GM06990 (cell line): ENCODE measurements around the gene LSR.

Experiments
- DNase-seq: peaks from one replicate; pipeline ENCODE4 v3.0.0-alpha.2; 2011; ENCODE audit not compliant: insufficient read length; ENCODE audit errors: extremely low read depth
- H3K27me3 ChIP-seq: replicated peaks from 2 replicates; pipeline ENCODE4 v1.6.0; 2011; ENCODE audit warnings: low read length; ENCODE audit not compliant: control insufficient read depth, insufficient read depth
- H3K36me3 ChIP-seq: 2 replicates; pipeline ENCODE4 v1.5.1; 2011; ENCODE audit warnings: low read length; ENCODE audit not compliant: control insufficient read depth, insufficient read depth
- H3K4me3 ChIP-seq: replicated peaks from 2 replicates; pipeline ENCODE4 v1.5.1; 2011; ENCODE audit warnings: low read depth, mild to moderate bottlenecking, control low read depth, low read length
- TF ChIP-seq, protein P1 (sequence below): IDR thresholded peaks from 2 replicates; pipeline ENCODE4 v1.5.1; 2011; ENCODE audit warnings: low read length, control low read depth, mild to moderate bottlenecking, inconsistent platforms; ENCODE audit not compliant: insufficient read depth, poor library complexity, severe bottlenecking

The LSR gene

DNA sequence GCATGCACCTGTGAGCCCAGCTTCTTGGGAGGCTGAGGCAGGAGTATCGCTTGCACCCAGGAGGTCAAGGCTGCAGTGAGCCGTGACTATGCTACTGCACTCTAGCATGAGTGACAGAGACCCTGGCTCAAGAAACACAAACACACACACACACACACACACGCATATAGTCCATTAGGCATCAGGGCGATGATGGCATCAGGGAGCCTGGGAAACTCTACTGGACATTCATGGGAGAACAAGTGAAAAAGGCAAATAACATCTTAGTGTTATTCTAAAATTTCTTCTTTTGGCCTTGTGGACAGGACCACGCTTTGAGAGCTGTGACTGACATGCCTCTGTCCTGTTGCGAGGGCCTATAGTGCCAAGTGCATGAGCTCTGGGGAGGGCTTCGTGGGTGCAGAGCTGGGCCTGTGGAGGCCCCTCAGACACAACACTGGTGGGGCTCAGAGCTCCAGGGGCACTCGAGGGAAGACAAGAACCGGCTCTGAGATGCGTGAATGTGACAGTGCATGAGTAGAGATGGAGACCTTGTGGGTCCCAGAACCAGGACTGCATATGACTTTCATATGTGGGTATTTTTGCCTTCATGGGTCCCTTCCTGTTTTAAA lies 12.0 kb downstream of the LSR start:
- Histone ChIP-seq H3K27me3 (no peaks in the 10 kb centered on the region), H3K4me3 (no peak overlapping the region), H3K36me3 (peaks cover 3% of the 10 kb centered on the region)
- no peak for DNase-seq
- TF ChIP-seq, protein P1, sequence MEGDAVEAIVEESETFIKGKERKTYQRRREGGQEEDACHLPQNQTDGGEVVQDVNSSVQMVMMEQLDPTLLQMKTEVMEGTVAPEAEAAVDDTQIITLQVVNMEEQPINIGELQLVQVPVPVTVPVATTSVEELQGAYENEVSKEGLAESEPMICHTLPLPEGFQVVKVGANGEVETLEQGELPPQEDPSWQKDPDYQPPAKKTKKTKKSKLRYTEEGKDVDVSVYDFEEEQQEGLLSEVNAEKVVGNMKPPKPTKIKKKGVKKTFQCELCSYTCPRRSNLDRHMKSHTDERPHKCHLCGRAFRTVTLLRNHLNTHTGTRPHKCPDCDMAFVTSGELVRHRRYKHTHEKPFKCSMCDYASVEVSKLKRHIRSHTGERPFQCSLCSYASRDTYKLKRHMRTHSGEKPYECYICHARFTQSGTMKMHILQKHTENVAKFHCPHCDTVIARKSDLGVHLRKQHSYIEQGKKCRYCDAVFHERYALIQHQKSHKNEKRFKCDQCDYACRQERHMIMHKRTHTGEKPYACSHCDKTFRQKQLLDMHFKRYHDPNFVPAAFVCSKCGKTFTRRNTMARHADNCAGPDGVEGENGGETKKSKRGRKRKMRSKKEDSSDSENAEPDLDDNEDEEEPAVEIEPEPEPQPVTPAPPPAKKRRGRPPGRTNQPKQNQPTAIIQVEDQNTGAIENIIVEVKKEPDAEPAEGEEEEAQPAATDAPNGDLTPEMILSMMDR: no peak

DNA sequence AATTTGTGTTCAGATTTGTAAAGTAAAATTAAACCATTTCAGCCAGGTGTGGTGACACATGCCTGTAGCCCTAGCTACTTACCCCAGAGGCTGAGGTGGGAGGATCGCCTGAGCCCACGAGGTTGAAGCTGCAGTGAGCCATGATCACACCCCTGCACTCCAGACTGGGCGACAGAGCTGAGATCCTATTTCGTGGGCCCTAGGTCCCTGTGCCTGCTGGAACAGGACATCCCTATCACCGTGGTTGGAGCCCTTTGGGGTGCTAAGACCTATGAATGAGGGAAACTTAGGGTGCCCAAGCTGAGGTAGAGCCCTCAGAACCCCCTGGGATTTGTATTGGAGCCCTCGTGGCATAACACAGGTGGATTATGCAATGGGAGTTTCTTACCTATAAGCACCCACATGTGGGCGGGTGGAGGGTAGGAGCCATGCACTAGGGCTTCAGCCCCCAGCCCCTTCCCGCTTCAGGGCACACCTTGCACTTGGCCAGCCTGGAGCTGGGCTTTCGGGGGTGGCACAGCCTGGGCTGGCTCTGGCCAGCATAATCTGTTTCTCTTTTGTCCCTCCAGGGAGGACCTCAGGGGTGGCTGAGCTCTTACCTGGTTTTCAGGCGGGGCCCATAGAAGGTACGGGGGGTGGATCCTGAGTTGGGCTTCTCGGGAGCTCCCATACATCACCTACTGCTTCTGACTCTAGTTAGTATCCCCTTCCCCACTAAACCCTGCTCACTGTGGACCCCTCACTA lies 12.7 kb downstream of the LSR start:
- Histone ChIP-seq H3K4me3 (no peak overlapping the region), H3K36me3 (peaks cover 5% of the 10 kb centered on the region), H3K27me3 (no peaks in the 10 kb centered on the region)
- DNase-seq: no peak
- TF ChIP-seq, protein P1: no peak

DNA sequence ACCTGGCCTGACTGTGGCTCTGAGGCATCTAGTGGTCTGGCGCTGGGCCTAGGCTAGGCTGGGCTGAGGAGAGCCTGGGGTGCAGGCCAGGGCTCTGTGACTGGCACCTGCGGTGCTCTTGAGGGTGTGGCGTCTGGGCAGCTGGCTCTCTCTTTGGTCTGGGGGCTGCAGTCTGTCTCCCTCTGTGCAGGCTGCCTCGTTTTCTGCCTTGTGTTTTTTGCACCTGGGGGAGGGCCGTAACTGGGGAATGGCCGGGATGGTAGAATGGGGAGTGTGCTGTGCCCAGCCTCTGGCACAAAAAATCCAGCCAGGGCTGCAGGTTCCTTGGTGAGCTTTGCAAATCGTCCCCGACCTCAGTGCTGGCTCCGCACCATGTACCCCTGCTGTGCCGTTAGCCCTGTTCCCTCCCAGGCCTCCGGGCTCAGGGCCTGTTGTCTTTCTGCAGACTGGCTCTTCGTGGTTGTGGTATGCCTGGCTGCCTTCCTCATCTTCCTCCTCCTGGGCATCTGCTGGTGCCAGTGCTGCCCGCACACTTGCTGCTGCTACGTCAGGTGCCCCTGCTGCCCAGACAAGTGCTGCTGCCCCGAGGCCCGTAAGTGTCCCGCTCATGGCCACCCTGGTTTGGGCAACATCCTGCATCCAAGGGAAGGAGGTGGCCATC lies 13.4 kb downstream of the LSR start:
- Histone ChIP-seq H3K27me3 (no peaks in the 10 kb centered on the region), H3K36me3 (peaks cover 6% of the 10 kb centered on the region), H3K4me3 (no peak overlapping the region)
- TF ChIP-seq, protein P1: no peak
- DNase-seq: no peak

DNA sequence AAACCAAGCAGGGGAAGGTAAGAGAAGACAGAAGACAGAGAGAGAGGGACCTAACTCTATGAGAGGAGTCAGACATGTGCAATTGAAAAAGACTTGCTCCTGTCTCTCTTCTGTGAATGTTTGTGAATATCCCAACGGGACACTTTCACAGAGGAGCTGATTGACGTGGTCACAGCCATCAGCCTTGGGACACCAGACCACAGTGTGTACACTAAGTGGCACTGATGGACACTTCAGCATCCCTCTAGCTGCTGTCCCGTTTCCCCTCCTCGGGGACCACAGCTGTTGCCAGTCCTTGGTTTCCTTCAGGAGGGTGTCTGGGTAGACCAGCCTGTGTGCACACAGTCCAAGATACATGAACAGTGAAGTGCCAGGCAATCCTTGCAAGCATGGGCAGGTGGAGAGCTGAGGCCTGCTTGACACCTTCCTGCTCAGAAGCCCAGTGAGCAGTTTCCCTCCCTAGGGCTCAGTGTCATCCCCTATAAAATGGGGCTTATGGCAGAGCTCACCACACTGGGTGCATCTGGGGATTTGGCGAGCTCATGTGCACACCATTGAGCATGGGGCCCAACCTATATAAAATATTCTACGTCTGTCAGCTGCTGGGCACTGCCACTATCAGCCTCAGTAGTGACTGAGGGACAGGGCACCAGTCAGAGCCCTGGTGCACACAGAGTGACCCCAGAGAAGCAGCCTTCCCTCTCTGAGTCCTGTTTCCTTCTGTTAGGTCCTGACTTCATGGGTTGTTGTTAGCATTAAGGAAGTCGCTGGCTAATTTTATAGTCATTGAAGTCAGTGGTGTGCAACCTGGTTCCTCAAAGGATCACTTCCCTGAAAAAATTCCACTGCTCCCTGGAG lies 15.7 kb downstream of the LSR start:
- no peak for DNase-seq
- H3K27me3 ChIP-seq: no peaks in the 10 kb centered on the region
- peaks cover 6% of the 10 kb centered on the region for H3K36me3 ChIP-seq
- H3K4me3 ChIP-seq: no peak overlapping the region
- TF ChIP-seq, protein P1: no peak

DNA sequence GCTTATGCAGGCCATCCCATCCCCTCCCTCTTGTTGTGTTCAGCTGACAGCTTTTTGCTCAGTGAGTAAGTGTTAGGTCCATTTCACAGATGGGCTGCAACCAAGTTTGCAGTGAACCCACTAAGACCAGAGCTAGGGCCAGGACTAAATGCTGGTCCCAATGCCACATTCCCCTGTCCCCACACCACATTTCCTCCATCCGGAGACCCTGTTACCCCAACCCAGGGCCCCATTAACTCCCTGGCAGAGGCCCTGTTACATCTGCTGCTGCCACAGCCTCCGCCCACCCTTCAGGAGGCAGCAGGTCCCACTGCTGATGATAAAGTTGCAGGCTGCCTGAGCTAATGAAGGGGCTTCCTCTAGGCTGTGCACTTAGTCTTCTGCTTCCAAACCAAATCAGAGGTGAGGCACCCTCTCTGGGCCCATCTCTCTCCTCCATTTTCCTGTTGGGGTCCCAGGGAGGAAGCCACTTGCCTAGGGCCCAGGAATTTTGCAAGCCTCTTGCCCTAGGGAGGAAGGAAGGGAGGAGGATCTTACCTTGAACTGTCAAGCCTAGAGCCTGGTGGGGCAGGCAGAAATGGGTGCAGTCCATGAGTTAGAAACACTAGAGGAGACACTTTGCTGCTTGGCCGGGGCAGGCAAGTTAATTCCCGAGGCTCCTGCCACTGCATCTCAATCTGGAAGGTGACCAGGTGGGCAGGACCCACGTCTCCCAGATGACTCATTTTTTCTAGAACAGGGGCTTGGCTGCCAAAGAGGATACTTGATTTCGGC lies 16.5 kb downstream of the LSR start:
- Histone ChIP-seq H3K36me3 (peaks cover 6% of the 10 kb centered on the region), H3K27me3 (no peaks in the 10 kb centered on the region), H3K4me3 (no peak overlapping the region)
- TF ChIP-seq, protein P1: no peak
- DNase-seq: no peak
